ENCODE measurements around the gene TTC6. TPM values are rescaled to one million over a fixed set of nuclear protein-coding genes. Genes with fewer than 3 reads are reported as not detected.

TTC6 gene
- total RNA-seq, 1 experiment from 2014 or later: 0.54 TPM

DNA sequence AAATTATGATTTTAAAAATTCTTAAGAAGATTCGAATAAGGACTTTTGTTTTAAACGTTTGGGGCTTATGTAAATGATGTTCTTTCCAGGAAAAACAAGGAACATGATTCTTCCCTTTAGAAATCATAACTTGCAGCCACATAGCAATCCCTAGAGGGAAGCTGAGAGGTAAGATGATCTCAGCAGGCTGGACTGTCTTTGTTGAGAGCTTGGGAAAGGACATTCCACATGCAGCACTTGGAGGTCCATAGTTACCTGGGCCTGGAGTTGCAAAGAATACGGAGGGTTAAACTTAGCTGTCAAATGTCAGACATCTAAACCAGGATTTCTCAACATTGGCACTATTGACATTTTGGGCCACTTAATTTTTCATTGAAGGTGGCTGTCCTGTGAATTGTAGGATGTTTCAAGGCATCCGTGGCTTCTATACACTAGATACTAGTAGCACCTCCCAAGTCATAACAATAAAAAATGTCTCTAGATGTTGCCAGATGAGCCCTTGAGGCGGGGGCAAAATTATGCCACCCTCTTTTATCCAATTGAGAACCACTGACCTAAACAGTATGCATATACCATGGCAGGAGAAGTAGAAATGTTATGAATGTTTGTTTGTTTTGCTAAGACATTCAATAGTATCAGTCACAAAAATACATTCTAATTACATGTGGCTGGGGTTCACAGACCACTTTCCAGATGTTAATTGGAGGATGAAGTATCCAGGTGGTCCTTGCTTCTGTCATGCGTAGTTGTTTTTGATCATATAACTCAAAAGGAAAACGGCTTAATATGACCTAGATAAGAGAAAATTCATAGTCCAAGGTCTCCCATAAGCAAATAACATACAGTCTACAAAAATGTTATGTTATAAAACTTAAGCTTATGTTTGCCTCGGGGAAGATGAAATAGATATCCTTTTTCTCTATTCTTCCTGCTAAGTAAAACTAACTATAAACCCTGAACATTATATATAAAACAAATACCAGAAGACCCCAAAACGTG is 30.5 kb downstream of the TTC6 start:
- H3K27me3 ChIP-seq (ENCODE audit: control insufficient read depth, insufficient read depth, low read length): no peaks in the 10 kb centered on the region
- H3K36me3 ChIP-seq (ENCODE audit: control insufficient read depth, insufficient read depth, low read length): no peaks in the 10 kb centered on the region
- CTCF ChIA-PET: no interaction called here
- no peak overlapping the region for H3K27ac ChIP-seq (ENCODE audit: low read length)
- no peaks in the 10 kb centered on the region for H3K4me1 ChIP-seq (ENCODE audit: control insufficient read depth, insufficient read depth, low read length)
- no TSS peak for BruUV-seq (replicated peaks)
- ATAC-seq: no peak
- intact Hi-C loops (cut with micrococcal nuclease; ENCODE audit: unreplicated experiment): no loop called here
- DNase-seq (ENCODE audit: low read depth, low spot score): no peak
- no peak overlapping the region for H3K4me3 ChIP-seq (ENCODE audit: low read depth in 2 of 2, low read length in 2 of 2)
- in situ Hi-C loops (cut with HindIII; ENCODE audit: low pct_unique_long_range_greater_than_20kb, low sequenced_read_pairs): no loop called here
- POLR2A ChIA-PET: no interaction called here
- TF ChIP-seq POLR2AphosphoS5 (IDR thresholded peaks at IDR 0.05; ENCODE audit: low read depth, low read length): no peak
- TF ChIP-seq, protein P1, sequence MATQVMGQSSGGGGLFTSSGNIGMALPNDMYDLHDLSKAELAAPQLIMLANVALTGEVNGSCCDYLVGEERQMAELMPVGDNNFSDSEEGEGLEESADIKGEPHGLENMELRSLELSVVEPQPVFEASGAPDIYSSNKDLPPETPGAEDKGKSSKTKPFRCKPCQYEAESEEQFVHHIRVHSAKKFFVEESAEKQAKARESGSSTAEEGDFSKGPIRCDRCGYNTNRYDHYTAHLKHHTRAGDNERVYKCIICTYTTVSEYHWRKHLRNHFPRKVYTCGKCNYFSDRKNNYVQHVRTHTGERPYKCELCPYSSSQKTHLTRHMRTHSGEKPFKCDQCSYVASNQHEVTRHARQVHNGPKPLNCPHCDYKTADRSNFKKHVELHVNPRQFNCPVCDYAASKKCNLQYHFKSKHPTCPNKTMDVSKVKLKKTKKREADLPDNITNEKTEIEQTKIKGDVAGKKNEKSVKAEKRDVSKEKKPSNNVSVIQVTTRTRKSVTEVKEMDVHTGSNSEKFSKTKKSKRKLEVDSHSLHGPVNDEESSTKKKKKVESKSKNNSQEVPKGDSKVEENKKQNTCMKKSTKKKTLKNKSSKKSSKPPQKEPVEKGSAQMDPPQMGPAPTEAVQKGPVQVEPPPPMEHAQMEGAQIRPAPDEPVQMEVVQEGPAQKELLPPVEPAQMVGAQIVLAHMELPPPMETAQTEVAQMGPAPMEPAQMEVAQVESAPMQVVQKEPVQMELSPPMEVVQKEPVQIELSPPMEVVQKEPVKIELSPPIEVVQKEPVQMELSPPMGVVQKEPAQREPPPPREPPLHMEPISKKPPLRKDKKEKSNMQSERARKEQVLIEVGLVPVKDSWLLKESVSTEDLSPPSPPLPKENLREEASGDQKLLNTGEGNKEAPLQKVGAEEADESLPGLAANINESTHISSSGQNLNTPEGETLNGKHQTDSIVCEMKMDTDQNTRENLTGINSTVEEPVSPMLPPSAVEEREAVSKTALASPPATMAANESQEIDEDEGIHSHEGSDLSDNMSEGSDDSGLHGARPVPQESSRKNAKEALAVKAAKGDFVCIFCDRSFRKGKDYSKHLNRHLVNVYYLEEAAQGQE (IDR thresholded peaks at IDR 0.05; ENCODE audit: insufficient read depth in 1 of 2, low read depth in 2 of 2, low read length in 1 of 2): no peak
- TF ChIP-seq SIN3A (IDR thresholded peaks at IDR 0.05; ENCODE audit: borderline replicate concordance, insufficient read depth, low read depth, low read length): no peak
- TF ChIP-seq TCF7L2 (IDR thresholded peaks at IDR 0.05; ENCODE audit: low read depth, low read length): no peak
- TF ChIP-seq, protein P2, sequence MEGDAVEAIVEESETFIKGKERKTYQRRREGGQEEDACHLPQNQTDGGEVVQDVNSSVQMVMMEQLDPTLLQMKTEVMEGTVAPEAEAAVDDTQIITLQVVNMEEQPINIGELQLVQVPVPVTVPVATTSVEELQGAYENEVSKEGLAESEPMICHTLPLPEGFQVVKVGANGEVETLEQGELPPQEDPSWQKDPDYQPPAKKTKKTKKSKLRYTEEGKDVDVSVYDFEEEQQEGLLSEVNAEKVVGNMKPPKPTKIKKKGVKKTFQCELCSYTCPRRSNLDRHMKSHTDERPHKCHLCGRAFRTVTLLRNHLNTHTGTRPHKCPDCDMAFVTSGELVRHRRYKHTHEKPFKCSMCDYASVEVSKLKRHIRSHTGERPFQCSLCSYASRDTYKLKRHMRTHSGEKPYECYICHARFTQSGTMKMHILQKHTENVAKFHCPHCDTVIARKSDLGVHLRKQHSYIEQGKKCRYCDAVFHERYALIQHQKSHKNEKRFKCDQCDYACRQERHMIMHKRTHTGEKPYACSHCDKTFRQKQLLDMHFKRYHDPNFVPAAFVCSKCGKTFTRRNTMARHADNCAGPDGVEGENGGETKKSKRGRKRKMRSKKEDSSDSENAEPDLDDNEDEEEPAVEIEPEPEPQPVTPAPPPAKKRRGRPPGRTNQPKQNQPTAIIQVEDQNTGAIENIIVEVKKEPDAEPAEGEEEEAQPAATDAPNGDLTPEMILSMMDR (IDR thresholded peaks at IDR 0.05): no peak
- no peaks in the 10 kb centered on the region for H3K9me3 ChIP-seq (ENCODE audit: control insufficient read depth, insufficient read depth, low read depth, low read length)

GRCh38 chr14:37637341-37637740 is 41.9 kb downstream of the TTC6 start:
- no TSS peak for BruUV-seq (replicated peaks)
- H3K9me3 ChIP-seq (ENCODE audit: control insufficient read depth, insufficient read depth, low read depth, low read length): no peaks in the 10 kb centered on the region
- no peak for DNase-seq (ENCODE audit: low read depth, low spot score)
- POLR2A ChIA-PET: no interaction called here
- H3K36me3 ChIP-seq (ENCODE audit: control insufficient read depth, insufficient read depth, low read length): no peaks in the 10 kb centered on the region
- in situ Hi-C loops (cut with HindIII; ENCODE audit: low pct_unique_long_range_greater_than_20kb, low sequenced_read_pairs): no loop called here
- no peaks in the 10 kb centered on the region for H3K4me1 ChIP-seq (ENCODE audit: control insufficient read depth, insufficient read depth, low read length)
- no peaks in the 10 kb centered on the region for H3K27me3 ChIP-seq (ENCODE audit: control insufficient read depth, insufficient read depth, low read length)
- TF ChIP-seq, protein P2 (IDR thresholded peaks at IDR 0.05): no peak
- TF ChIP-seq POLR2AphosphoS5 (IDR thresholded peaks at IDR 0.05; ENCODE audit: low read depth, low read length) (no peak), TCF7L2 (IDR thresholded peaks at IDR 0.05; ENCODE audit: low read depth, low read length) (no peak), SIN3A (IDR thresholded peaks at IDR 0.05; ENCODE audit: borderline replicate concordance, insufficient read depth, low read depth, low read length) (no peak)
- TF ChIP-seq, protein P1 (IDR thresholded peaks at IDR 0.05; ENCODE audit: insufficient read depth in 1 of 2, low read depth in 2 of 2, low read length in 1 of 2): no peak
- intact Hi-C loops (cut with micrococcal nuclease; ENCODE audit: unreplicated experiment): no loop called here
- CTCF ChIA-PET: no interaction called here
- H3K4me3 ChIP-seq (ENCODE audit: low read depth in 2 of 2, low read length in 2 of 2): no peak overlapping the region
- H3K27ac ChIP-seq (ENCODE audit: low read length): no peak overlapping the region
- ATAC-seq: no peak

Data from Panc1 (cell line).